ENCODE data around the gene MYH15. TPM values are rescaled to one million over a fixed set of nuclear protein-coding genes. Genes with fewer than 3 reads are reported as not detected.
A peak's percentile ranks its signal among the peaks of the same experiment; 100 is the strongest.

Gene MYH15
- total and polyA plus RNA-seq, 2 of the 4 experiments (the other 2 are of a cell fraction) = 0.10 to 0.36 TPM

- H3K79me1 ChIP-seq (ENCODE audit: low read depth in 1 of 2, low read length in 2 of 2) = peaks cover 0 to 5% of the 10 kb centered on the region in 2 experiments; a peak in 1 of 4 replicates
- H4K5ac ChIP-seq (ENCODE audit: low read depth, low read length) = no peak overlapping the region
- H4K8ac ChIP-seq (ENCODE audit: low read depth in 2 of 2, low read length in 2 of 2) = no peak overlapping the region
- dilution Hi-C loops (cut with HindIII; ENCODE audit: low sequenced_read_pairs, unreplicated experiment) = no loop called here
- no peak overlapping the region for H3K9ac ChIP-seq (ENCODE audit: low read depth, low read length)
- ATAC-seq (ENCODE audit: low read depth) (peak; percentile 40), DNase-seq (peak; percentile 4)
- H3K9me3 ChIP-seq (ENCODE audit: control insufficient read depth, insufficient read depth, low read length) = no peaks in the 10 kb centered on the region
- TF ChIP-seq RAD21 (IDR thresholded peaks at IDR 0.05; ENCODE audit: low read length) (no peak), MXI1 (IDR thresholded peaks at IDR 0.05; ENCODE audit: borderline replicate concordance, low read depth, low read length) (no peak), MAFK (IDR thresholded peaks at IDR 0.05; ENCODE audit: low read depth, low read length) (no peak), RFX5 (IDR thresholded peaks at IDR 0.05; ENCODE audit: low read depth, low read length) (no peak), ELK1 (IDR thresholded peaks at IDR 0.05; ENCODE audit: borderline replicate concordance, low read depth, low read length) (no peak), POLR2A (IDR thresholded peaks at IDR 0.05; ENCODE audit: low read depth, low read length) (no peak), NFE2L2 (IDR thresholded peaks at IDR 0.05; ENCODE audit: low read depth, low read length) (no peak), SMC3 (IDR thresholded peaks at IDR 0.05; ENCODE audit: low read depth, low read length) (no peak), RCOR1 (IDR thresholded peaks at IDR 0.05; ENCODE audit: insufficient replicate concordance, low read length) (no peak), CEBPB (IDR thresholded peaks at IDR 0.05; ENCODE audit: low read depth, low read length) (no peak), FOS (IDR thresholded peaks at IDR 0.05; ENCODE audit: low read depth, low read length) (no peak), BHLHE40 (IDR thresholded peaks at IDR 0.05; ENCODE audit: low read depth, low read length) (no peak), CHD1 (IDR thresholded peaks at IDR 0.05; ENCODE audit: low read depth, low read length) (no peak)
- TF ChIP-seq, protein P1, sequence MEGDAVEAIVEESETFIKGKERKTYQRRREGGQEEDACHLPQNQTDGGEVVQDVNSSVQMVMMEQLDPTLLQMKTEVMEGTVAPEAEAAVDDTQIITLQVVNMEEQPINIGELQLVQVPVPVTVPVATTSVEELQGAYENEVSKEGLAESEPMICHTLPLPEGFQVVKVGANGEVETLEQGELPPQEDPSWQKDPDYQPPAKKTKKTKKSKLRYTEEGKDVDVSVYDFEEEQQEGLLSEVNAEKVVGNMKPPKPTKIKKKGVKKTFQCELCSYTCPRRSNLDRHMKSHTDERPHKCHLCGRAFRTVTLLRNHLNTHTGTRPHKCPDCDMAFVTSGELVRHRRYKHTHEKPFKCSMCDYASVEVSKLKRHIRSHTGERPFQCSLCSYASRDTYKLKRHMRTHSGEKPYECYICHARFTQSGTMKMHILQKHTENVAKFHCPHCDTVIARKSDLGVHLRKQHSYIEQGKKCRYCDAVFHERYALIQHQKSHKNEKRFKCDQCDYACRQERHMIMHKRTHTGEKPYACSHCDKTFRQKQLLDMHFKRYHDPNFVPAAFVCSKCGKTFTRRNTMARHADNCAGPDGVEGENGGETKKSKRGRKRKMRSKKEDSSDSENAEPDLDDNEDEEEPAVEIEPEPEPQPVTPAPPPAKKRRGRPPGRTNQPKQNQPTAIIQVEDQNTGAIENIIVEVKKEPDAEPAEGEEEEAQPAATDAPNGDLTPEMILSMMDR (conservative IDR thresholded peaks at IDR 0.05; ENCODE audit: low read depth, low read length) = no peak
- TF ChIP-seq, protein P2, sequence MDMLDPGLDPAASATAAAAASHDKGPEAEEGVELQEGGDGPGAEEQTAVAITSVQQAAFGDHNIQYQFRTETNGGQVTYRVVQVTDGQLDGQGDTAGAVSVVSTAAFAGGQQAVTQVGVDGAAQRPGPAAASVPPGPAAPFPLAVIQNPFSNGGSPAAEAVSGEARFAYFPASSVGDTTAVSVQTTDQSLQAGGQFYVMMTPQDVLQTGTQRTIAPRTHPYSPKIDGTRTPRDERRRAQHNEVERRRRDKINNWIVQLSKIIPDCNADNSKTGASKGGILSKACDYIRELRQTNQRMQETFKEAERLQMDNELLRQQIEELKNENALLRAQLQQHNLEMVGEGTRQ (IDR thresholded peaks at IDR 0.05; ENCODE audit: low read depth, low read length) = no peak
- H2BK20ac ChIP-seq (ENCODE audit: low read depth, low read length) = no peak overlapping the region
- no peak overlapping the region for H2BK5ac ChIP-seq (ENCODE audit: low read depth, low read length, poor library complexity, severe bottlenecking)
- H3K4me1 ChIP-seq (ENCODE audit: control insufficient read depth, insufficient read depth, low read length) = no peaks in the 10 kb centered on the region
- H3K4me3 ChIP-seq (ENCODE audit: insufficient read depth, low read depth, low read length) = no peak overlapping the region
- CTCF ChIA-PET = interaction anchor here (0.6 kb wide), 1 partner anchor 38 kb away, joined by 3 read pairs; no protein-coding TSS in a partner anchor
- intact Hi-C loops (cut with micrococcal nuclease) = loop anchor here (10.0 kb wide), 1 partner anchor 321 kb away; the partner anchor contains the start of gene IFT57
- no CpG with 5 or more reads among the region's 1 CpG for WGBS, 2 experiments (ENCODE audit: extremely low coverage in 2 of 2, insufficient read length in 1 of 2)
- H3K36me3 ChIP-seq (ENCODE audit: control insufficient read depth, insufficient read depth, low read length) = no peaks in the 10 kb centered on the region
- no peaks in the 10 kb centered on the region for H4K20me1 ChIP-seq (ENCODE audit: insufficient read depth, low read length)
- H2AK5ac ChIP-seq (ENCODE audit: low read depth, low read length) = no peak overlapping the region
- H3K27me3 ChIP-seq (ENCODE audit: control insufficient read depth, insufficient read depth, low read length) = no peaks in the 10 kb centered on the region
- H2AK9ac ChIP-seq (replicated peaks; ENCODE audit: low read depth, low read length, poor library complexity) = no peak overlapping the region
- H2BK120ac ChIP-seq (ENCODE audit: low read depth, low read length) = no peak overlapping the region
- no peak overlapping the region for H4K91ac ChIP-seq (ENCODE audit: insufficient read depth, low read depth, low read length)
- POLR2A ChIA-PET (ENCODE audit: unreplicated experiment) = no interaction called here
- H2AFZ ChIP-seq (replicated peaks; ENCODE audit: low read length, poor library complexity) = no peak overlapping the region
- no peak overlapping the region for H3K4ac ChIP-seq (ENCODE audit: low read depth, low read length)
- no peak overlapping the region for H3K56ac ChIP-seq (ENCODE audit: extremely low read depth, insufficient read depth, low read length)
- peaks cover 5% of the 10 kb centered on the region; the same call in 1 of the 2 replicates for H3K9me1 ChIP-seq (ENCODE audit: insufficient read depth, low read length)
- H3K23ac ChIP-seq (ENCODE audit: low read depth, low read length) = no peak overlapping the region
- no peak overlapping the region for H2BK15ac ChIP-seq (ENCODE audit: low read depth, low read length)
- no TSS peak for BruUV-seq (replicated peaks)
- no peak overlapping the region for H3K18ac ChIP-seq (ENCODE audit: low read depth, low read length)
- H3K14ac ChIP-seq (replicated peaks; ENCODE audit: low read depth, low read length) = no peak overlapping the region
- H3K4me2 ChIP-seq (ENCODE audit: low read depth, low read length) = peak overlapping the region; percentile 69
- in situ Hi-C loops (cut with MboI; ENCODE audit: low sequenced_read_pairs) = no loop called here
- peak overlapping the region; percentile 37; the same call in 1 of the 2 replicates for H3K27ac ChIP-seq (ENCODE audit: insufficient read depth, low read length)
These were observed 35.9 kb upstream of the MYH15 start for GRCh38 chr3:108546247-108546646.

Data from IMR-90 (cell line).